NCI-H526 (cell line): ENCODE results near the gene EYS.
"Not testable (repeated sequence)": the region's sequence is repeated elsewhere in the genome, so short reads cannot be mapped to it uniquely, and the experiment has no call there.

Source experiments
- DNase-seq, 2 experiments: peaks; one replicate each; lab custom pipeline; 2025; lab: John Stamatoyannopoulos, UW

The EYS gene

DNA sequence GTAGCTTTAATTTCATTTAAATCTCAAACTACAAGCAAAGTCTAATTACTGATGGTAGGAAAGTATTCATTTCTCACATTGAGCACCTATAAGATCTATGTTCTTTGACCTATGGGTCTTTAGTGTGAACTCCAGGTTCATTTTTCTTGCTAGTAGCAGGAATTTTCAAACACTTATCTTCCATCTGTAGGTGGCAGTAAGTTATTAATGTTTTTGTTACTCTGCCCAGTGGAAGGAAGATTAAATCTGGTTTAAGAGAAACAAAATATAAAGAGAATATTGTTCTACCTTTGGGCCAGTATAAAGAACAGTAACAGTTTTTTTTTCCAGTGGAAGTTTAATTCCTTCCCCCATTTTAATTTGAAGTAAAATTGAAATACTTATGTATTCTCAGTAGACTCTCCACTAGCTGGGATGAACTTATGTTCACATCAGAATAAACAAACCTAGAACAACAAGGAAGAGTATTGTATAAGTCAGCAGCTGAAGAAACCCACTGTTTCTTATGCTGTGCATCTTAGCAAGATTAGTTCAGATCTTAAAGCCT is 1743.2 kb downstream of the EYS start:
- no peak for DNase-seq

DNA sequence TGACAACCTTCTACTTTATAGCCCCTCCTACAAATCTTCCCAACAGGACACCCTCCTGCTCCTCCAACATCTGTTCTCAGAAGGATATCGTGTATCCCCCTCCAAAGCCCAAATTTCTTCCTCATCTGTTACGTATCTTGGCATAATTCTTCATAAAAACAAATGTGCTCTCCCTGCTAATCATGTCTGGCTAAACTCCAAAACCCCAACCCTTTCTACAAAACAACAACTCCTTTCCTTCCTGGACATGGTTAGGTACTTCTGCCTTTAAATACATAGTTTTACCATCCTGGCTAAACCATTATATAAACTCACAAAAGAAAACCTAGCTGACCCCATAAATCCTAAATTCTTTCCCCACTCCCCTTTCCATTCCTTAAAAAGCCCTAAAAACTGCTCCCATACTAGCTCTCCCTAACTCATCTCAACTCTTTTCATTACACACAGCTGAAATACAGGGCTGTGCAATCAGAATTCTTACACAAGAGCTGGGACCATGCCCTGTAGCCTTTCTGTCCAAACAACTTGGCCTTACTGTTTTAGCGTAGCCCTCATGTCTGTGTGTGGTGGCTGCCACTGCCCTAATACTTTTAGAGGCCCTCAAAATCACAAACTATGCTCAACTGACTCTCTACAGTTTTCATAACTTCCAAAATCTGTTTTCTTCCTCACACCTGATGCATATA is 1753.5 kb downstream of the EYS start:
- not testable (repeated sequence) for DNase-seq

DNA sequence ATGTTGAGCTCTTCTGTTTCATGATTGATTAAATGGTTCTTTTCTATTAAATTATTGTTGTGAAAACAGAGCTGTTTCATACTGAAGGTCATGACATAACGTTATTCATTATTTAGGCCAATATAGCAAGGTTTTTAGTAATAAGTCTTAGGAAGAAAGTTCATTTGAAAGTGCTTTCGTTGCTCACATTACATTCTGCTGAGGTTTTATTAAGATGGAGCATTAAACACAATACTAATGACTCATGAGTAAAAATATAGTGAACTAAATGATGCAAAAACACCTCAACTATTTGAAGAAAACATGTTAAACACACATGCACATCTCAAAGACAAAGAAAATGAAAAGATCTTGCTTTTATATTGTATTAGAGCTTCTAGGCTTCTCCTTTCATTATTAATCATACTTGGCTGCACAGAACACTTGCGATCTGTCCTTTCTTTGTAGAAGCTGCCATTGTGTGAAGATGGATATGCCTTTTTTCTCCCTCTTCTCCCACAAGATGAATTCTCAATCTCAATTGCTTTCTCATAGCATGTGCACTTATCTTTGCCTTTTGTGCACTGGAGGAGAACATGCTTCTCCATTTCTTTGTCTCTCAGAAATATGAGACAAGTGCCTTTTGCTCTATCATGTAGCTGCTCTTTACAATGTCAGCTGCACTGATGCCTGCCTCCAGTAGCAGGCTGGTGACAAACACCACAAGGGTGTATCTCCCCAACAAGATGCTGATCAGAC is 1759.1 kb downstream of the EYS start:
- no peak for DNase-seq

DNA sequence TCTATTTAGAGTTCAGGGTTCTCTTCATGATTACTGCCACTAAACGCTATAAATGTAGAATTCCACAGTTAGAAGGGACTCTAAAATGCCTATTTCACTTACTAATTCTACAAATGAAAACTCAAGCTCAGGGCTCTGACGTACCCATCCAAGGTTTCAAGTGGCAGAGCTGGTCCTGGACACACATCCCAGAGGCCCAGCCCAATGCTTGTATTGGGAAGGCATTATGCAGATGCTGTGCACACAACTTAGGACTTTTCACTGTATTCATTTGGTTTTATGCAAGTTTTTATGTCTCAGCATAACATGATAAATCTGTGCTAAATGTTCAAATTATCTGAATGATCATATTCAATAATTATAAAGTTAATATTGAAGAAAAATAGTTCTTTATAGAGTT is 1761.0 kb downstream of the EYS start:
- DNase-seq, result no peak

DNA sequence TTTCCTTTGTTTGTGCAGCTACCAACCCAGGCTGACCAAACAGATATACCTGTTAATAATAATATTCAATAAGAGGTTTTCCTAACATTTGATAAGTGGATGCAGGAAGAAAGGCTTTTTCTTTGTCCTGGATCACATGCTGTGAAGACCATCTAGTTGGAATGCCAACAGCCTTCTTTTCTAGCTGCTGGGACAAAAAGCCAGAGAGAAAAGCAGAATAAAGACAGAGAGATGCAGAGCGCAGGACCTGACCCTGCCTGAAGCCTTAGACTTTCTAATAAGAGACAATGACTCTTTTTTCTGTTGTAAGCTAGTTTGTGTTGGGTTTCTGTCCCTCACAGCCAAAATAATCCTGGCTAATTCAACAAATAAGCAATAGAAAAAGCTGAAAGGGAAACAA is 1763.2 kb downstream of the EYS start:
- no peak for DNase-seq

DNA sequence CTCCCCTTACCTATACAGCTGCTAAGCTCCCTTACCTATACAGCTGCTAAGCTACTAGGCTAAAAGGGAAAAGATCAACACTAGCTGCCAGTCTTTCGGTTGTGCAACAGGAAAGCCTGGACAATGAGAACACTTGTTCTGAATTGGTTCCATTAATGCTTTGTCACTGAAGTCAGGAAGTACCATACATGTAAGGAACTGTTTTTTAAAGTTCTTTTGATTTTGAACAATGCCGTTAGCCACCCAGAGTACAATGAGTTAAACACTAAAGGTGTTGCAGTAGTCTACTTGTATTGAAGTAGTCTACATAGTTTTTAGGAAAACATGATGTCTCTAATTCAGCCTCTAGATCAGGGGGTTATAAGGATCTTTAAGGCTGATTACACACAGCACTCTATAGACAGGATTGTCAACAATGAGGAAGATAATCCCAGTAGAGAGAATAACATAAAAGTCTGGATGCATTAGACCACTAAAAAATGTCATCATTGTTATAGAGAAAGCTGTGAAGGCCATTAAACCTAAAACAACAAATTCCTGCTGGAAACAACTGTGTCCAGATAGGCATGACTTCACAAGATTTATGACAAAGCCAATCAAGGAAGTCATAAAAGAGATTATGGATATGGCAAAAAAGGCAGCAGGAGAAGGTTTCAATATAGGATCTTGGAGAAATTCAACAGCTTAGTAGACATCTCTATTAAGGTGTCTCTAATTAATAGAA is 1765.1 kb downstream of the EYS start:
- DNase-seq, result no peak

DNA sequence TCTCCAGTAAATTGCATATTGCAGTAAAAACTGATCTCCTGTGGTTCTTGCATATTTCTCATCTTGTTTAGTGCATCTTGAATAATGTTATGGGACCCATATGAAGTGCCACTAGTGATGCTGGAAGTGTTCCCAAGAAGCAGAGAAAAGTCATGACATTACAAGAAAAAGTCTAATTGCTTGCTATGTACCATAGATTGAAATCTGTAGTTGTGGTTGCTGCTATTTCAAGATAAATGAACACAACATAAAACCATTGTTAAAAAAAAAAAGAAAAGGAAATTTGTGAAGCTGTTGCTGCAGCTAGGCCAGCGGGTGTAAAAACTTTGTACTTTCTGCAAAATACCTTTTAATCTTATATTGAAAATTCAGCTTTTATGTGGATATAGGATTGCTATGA is 1767.0 kb downstream of the EYS start:
- no peak for DNase-seq

DNA sequence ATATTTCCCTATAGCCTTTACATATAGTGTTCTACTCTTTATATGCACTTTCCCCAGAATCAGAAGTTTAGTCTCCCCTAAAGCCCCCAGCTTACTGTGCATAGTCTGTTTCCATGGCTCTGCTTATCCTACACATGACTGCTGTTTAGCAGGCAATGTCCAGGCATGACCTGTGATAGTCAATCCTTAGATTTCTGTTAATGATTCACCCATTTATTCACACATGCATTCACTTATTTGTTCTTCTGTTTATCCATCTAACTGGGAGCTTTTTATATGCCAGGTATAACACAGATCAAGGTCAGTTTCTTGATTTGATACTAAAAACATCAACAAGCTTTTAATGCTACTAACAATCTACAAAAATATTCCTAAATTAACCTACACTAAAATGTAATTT is 1770.6 kb downstream of the EYS start:
- no peak for DNase-seq

DNA sequence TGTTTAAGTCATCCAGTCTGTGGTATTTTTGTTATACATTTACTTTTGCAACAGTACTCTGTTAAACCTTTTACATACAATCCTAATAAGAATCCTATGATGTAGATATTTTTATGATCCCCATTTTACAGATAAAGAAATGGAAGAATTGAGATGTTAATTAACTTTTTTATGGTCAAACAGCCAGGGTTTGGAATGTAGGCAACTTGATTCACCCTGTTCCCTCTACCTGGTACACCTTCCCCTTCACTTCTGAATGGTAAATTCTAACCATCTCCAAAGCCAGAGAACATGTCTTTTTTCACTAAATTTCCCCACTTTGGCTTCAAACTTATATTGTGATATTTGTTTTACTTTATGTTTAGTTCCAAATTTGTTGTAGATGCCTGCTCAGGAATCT is 1771.3 kb downstream of the EYS start:
- DNase-seq, result no peak

DNA sequence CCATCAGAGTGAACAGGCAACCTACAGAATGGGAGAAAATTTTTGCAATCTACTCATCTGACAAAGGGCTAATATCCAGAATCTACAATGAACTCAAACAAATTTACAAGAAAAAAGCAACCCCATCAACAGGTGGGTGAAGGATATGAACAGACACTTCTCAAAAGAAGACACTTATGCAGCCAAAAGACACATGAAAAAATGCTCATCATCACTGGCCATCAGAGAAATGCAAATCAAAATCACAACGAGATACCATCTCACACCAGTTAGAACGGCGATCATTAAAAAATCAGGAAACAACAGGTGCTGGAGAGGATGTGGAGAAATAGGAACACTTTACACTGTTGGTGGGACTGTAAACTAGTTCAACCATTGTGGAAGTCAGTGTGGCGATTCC is 1773.1 kb downstream of the EYS start:
- not testable (repeated sequence) for DNase-seq

DNA sequence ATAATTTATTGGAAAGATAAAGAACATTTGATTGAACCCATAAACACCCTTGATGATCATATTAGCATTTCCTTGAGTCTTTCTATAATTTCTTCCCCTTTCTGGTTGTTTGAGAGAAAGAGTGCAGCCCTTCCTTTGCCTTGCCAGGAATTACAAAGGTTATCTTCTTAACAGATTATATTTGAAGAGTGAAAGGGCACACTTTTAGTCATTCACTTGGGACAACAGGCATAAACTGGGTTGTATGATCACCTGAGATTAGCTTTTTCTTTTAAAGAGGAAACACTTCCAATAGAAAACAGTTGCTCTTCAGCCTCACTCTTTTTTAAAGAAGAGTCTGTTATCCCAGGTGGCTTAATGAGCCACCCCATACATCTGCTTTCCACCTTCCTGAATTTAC is 1776.2 kb downstream of the EYS start:
- no peak for DNase-seq

DNA sequence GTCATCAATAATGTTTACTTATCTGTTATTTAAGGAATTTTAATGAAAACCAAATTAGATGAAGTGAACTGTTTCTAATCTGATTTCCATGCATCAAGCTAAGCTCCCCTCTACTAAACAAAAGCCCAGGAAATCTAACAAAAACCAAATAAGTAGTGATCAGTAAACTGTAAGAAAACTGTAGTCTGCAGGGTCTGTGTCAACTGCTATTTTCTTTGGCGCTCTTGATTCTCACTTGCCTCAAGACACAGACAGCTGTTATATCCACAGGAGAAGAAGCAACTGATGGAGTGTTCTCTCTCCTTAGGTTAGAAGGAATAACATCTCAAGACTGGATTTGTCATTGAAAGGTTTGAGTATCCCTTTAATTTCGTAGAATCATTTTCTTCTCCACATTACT is 1777.9 kb downstream of the EYS start:
- no peak for DNase-seq

DNA sequence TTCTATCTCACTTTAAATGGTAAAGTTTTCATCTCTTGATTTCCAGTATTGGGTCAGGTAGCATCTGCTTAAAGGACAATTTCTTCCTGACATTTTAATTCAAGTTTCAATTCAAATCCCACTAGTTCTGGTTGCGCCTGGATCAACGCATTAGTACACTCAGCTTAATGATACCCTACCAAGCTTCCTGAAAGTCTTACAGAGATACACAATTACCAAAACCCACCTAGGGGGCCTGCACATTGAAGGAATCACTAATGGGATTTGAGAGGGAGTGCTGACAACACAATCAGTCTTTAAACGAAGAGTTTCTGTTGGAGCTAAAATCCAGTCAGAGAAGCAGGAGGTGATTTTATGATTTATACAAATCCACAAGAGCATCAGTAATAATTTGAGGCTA is 1778.4 kb downstream of the EYS start:
- no peak for DNase-seq

DNA sequence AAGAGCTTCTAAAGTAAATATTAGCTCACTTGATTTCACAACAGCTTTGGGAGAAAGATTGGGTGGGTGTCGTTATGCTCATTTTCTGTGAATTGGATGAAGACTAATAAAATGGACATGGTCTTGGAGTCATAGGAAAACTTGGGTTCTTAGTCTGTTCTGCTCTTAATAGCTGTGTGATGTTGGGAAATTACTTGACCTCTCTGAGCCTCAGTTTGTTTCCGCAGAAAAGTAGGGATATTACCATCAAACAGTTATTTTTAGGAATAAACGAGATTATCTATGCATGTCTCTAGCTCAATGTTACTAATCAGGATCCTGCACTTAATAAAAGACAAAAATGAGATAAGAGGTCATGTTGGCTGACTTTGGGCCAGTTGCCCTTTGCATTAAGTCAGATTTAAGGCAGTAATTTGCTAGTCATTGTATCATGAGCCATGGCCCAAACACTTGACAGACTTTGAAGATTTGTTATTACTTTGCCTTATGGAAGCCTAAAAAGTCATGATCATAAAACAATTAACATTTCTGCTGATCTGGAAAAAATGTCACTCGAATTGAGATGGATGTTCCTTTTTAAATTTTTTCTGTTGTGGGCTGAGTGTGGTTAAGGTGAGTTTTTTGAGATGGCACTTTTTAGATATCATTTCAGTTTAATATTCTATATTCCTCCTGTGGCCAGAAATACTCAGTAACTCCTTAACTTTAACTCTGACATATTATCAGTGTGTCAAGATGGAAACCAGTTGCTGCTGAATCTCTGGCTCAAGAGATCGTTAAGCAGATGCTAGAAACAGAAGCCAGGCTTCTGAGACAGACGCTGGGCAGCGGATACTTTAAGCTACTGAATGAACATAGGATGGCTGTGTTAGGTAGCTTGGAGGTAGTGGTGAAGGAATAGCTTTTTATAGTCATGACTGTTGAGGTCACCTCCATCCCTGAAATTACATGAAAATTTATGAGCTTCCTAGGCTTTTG is 1779.8 kb downstream of the EYS start:
- DNase-seq, result no peak

DNA sequence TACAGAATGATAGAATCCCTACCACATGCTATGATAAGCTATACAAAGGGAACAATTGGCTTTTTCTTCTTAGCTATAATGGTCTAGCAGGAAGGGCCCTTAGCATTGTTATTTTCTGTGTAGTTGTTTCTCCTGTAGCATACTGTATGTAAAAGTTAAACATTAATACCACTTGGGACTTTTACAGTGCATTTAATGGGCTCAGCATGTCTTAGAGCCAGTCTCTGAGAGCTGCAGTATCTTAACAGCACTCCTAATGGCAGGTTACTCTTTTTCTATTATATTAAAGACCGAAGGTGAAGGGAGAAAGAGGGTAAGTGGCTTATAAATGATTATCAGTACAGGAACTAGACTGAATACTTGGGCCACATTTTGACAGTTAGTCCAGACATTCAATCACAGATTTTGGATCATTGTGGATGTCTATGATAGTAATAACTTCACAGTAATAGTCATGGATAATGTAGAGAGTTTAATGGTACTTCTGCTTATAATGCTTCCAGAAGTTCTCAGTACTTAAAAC is 1780.7 kb downstream of the EYS start:
- no peak for DNase-seq

DNA sequence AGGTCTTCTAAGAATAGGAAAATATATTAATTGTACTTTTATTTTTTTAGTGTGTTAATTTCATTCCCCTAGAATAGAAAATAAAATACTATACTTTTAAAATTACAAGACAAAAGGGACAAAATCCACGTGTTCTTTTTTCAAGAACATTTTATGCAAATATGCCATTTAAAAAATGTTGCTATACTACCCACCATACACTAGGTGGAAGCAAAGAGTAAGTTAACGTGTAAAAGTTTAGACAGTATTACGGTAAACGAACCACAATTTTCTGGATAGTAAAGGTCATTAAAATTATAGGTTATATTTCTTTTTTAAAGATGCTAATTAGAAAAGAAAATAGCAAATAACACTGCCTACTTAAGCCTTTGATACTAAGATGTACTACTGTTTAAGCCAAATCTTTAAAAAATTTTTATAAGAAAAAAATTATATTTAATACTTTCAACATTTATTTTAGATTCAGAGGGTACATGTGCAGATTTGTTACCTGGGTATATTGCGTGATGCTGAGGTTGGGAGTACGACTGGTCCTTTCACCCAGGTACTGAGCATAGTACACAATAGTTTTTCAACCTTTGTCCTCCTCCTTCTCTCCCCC is 1783.8 kb downstream of the EYS start:
- DNase-seq, result peak in 1 of 2 experiments; percentile 39

DNA sequence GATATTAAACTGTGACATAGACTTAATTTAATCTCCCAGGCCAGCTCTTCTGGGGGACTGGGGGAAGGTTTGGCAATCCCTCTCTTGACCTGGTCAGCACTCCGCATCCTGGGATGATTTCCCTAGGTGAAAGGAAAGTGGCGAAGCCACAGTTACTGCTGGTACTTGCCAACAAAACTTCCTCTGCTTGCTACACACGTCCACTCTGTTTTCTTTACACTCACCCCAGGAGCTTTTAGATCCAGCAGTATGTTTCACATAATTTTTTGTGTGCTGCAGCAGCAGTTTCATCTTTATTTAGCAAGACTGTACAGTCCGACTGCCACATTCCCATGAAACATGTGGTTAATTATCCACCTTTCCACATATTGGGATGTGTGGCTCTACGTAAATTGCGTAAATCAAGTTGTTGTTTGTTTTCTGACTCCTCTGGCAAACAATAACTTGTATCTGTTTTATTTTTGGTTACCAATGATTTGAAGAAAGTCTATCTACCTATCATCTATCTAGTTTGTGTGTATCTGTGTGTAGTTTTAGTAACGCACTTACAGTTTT is 1787.4 kb downstream of the EYS start:
- DNase-seq, result no peak

DNA sequence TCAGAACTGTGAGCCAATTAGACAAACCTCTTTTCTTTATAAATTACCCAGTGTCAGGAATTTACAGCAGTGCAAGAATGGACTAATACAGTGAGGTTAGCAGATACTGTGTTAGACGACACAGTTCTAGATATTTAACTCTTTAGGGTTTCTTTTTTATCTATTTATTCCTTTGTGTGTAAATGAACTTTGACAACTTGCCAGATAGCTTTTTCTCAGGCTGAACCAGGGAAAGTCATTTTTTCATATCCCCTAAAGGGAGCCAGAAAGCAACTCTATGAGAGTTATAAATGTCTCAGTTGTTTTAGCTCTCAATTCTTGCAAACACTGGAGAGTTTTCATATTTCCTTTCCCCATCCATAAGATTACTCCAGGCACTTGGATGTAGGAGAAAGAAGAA is 1794.1 kb downstream of the EYS start:
- DNase-seq, result no peak

DNA sequence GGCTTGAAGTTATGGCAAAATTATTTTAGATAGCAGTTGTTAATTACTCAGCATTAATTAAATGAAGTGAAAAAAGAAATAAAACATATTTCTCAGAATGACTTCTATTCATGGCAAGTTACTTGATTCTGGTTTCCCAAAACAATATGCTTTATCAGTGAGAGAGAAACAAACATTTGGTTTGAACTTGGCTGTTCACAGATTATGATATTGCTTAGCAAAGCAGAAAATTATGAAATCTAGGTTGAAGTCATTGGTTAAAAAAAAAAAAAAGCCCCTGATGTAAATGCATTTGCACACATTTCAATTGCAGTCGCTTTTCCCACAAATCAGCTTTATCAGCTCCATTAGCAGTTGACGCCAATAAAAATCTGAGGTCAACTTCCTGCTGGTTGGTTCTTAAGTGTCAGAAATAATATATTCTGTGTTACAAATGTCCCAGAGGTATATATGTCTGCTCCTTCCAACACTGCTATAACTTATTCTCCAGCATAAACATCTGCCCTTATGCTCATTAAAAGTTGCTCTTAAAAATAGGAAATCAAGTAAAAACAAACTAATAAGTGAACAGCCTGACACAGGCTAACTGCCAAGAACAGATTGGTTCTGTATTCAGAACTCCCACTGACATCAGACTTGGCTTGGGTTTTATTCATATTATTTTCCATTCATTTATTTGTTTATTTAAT is 1796.0 kb downstream of the EYS start:
- DNase-seq, result no peak

DNA sequence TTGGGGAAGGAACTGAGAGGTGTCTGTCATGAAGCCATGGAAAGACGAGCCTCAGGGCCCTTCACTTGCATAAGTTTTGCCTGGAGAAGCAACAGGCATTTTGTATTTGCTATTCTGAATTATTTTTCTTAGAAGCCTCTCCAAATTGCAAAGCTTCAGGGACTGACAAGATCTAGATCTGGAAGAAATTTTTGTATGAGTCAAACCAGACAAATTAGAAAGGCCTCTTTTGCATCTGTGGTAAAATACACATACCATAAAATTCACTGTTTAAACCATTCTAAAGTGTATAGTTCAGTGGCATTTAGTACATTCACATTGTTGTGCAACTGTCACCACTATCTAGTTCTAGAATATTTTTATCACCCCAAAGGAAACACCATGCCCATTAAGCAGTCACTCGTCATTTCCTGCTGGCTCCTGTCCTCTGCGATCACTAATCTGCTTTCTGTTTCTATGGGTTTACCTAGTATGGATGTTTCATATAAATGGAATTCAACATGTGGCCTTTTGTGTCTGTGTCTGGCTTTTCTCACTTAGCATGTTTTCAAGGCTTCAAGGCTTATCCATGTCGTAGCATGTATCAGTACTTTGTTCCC is 1802.3 kb downstream of the EYS start:
- no peak for DNase-seq
